Measurements from ENCODE around the gene TES.

Gene TES

DNA sequence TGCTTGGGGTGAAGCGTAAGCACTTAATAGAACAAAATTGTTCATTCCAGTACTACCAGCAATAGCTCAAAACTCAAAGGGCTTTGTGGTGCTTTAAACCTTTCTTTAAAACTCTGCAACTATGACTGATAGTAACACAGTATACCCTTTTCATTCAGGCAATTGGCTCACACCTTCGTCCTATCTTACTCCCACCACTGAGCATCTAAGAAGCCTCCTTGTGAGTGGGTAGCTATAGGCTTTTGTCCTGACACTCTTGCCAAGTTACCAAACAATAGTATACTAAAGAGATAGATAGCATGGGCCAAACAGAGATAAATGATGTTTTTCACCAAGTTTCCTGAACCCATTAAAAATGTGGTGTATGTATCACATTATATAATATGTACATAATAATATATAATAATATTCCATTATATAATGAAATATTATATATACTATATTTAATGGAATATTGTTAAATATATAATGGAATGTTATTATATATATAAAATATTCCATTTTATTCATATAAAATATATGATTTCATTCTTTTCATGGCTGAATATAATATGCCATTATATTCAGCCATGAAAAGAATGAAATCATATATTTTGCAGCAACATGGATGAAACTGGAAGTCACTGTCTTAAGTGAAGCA is 96.2 kb downstream of the TES start:
- Histone ChIP-seq H3K27ac (replicated peaks) (no peak overlapping the region), H3K27me3 (ENCODE audit: insufficient read depth, poor library complexity, severe bottlenecking) (no peaks in the 10 kb centered on the region), H3K4me3 (replicated peaks; ENCODE audit: insufficient read depth, low read length) (no peak overlapping the region)
- no peak for DNase-seq (ENCODE audit: low read depth in 1 of 2, low spot score in 1 of 2)
- TF ChIP-seq POLR2AphosphoS5 (IDR thresholded peaks at IDR 0.05; ENCODE audit: low read depth): no peak
- TF ChIP-seq GABPA (IDR thresholded peaks at IDR 0.05; ENCODE audit: low read depth): no peak
- TF ChIP-seq, protein P1, sequence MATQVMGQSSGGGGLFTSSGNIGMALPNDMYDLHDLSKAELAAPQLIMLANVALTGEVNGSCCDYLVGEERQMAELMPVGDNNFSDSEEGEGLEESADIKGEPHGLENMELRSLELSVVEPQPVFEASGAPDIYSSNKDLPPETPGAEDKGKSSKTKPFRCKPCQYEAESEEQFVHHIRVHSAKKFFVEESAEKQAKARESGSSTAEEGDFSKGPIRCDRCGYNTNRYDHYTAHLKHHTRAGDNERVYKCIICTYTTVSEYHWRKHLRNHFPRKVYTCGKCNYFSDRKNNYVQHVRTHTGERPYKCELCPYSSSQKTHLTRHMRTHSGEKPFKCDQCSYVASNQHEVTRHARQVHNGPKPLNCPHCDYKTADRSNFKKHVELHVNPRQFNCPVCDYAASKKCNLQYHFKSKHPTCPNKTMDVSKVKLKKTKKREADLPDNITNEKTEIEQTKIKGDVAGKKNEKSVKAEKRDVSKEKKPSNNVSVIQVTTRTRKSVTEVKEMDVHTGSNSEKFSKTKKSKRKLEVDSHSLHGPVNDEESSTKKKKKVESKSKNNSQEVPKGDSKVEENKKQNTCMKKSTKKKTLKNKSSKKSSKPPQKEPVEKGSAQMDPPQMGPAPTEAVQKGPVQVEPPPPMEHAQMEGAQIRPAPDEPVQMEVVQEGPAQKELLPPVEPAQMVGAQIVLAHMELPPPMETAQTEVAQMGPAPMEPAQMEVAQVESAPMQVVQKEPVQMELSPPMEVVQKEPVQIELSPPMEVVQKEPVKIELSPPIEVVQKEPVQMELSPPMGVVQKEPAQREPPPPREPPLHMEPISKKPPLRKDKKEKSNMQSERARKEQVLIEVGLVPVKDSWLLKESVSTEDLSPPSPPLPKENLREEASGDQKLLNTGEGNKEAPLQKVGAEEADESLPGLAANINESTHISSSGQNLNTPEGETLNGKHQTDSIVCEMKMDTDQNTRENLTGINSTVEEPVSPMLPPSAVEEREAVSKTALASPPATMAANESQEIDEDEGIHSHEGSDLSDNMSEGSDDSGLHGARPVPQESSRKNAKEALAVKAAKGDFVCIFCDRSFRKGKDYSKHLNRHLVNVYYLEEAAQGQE (IDR thresholded peaks at IDR 0.05; ENCODE audit: insufficient replicate concordance, low read depth): no peak
- TF ChIP-seq SPI1 (IDR thresholded peaks at IDR 0.05; ENCODE audit: borderline replicate concordance, low read depth): no peak
- TF ChIP-seq, protein P2, sequence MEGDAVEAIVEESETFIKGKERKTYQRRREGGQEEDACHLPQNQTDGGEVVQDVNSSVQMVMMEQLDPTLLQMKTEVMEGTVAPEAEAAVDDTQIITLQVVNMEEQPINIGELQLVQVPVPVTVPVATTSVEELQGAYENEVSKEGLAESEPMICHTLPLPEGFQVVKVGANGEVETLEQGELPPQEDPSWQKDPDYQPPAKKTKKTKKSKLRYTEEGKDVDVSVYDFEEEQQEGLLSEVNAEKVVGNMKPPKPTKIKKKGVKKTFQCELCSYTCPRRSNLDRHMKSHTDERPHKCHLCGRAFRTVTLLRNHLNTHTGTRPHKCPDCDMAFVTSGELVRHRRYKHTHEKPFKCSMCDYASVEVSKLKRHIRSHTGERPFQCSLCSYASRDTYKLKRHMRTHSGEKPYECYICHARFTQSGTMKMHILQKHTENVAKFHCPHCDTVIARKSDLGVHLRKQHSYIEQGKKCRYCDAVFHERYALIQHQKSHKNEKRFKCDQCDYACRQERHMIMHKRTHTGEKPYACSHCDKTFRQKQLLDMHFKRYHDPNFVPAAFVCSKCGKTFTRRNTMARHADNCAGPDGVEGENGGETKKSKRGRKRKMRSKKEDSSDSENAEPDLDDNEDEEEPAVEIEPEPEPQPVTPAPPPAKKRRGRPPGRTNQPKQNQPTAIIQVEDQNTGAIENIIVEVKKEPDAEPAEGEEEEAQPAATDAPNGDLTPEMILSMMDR (IDR thresholded peaks at IDR 0.05; ENCODE audit: insufficient read depth, low read length): no peak

DNA sequence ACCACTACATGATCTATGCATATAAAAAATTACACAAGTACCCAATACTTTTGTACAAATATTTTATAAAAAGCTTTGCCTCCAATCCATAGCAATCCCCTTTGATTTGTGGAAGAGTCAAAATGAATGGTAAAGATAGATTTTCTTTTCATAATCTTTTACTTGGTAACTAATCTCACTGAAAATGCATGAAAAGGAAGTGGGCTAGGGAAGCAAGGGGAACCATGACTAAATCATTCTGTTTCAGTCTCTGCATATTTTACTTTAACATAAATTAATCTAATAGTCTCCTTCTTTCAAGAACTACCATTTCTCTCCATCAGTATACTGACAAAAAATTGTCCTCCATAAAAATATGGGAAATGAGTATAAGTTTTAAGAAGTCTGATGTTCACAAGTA is 96.9 kb downstream of the TES start:
- H3K27ac ChIP-seq (replicated peaks): no peak overlapping the region
- H3K4me3 ChIP-seq (replicated peaks; ENCODE audit: insufficient read depth, low read length): no peak overlapping the region
- no peak for DNase-seq (ENCODE audit: low read depth in 1 of 2, low spot score in 1 of 2)
- TF ChIP-seq, protein P2 (IDR thresholded peaks at IDR 0.05; ENCODE audit: insufficient read depth, low read length): no peak
- TF ChIP-seq SPI1 (IDR thresholded peaks at IDR 0.05; ENCODE audit: borderline replicate concordance, low read depth) (no peak), GABPA (IDR thresholded peaks at IDR 0.05; ENCODE audit: low read depth) (no peak), POLR2AphosphoS5 (IDR thresholded peaks at IDR 0.05; ENCODE audit: low read depth) (no peak)
- TF ChIP-seq, protein P1 (IDR thresholded peaks at IDR 0.05; ENCODE audit: insufficient replicate concordance, low read depth): no peak
- H3K27me3 ChIP-seq (ENCODE audit: insufficient read depth, poor library complexity, severe bottlenecking): no peaks in the 10 kb centered on the region
